ENCODE measurements around the gene ST3GAL2. TPM values are rescaled to one million over a fixed set of nuclear protein-coding genes. Genes with fewer than 3 reads are reported as not detected.
A peak's percentile ranks its signal among the peaks of the same experiment; 100 is the strongest.

ST3GAL2 gene
- 1.7 TPM for total RNA-seq

DNA sequence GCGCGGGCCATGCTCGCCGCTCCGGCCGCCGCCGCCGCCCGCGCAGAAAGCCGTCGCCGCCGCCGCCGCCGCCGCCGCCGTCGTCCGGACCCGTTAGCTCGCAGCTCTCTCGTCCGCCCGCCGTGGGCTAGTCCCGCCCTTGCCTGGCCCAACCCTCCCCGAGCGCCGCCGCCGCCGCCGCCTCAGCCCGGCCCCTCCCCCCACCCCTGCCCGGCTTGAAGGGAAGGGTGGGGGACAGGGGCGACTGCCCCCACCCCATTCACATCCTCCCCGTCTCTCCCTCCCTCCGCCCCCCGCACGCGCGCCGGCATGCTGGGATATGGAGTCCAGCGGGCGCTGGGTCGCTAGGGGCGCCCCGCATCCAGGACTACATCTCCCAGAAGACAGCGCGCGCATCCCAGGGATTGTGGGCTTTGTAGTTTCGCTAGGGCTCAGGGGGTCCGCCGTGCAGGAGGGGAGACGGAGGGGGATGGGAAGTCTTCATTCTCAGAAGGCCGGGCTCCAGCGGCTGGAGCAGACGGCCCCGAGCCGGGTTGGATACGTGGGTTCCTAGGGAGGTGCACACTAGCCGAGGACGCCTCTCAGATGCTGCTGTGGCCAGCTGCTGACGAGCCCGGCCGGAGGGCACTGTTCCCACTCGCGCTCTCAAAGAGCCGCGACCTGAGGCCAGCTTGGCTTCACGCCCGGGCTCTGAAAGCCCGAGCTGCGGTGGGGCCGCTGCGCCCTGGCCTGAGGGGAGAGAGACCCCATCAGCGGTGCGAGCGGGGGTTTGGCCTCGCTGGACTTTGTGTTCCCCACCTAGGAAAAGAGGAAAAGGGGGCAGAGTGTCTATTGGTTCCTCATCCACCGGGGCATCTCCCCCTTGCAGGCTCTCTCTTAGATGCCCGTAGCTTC, at the start of gene ST3GAL2:
TSS of gene ST3GAL2 (minus strand) at position 132 of the 894 bp plus-strand sequence. CDS start 40,570 bp downstream, outside the sequence.
- ATAC-seq = peak; percentile 94

- no peak for ATAC-seq
These were observed 46.0 kb upstream of the ST3GAL2 start for GRCh38 chr16:70484867-70485266.

- ATAC-seq = no peak
These were observed 44.5 kb upstream of the ST3GAL2 start for GRCh38 chr16:70483426-70483825.

GRCh38 chr16:70482624-70483023, 43.7 kb upstream of the ST3GAL2 start:
- ATAC-seq = no peak

- no peak for ATAC-seq
These were observed 43.1 kb upstream of the ST3GAL2 start for GRCh38 chr16:70481929-70482536.

- no peak for ATAC-seq
These were observed 41.5 kb upstream of the ST3GAL2 start for GRCh38 chr16:70480127-70481105.

GRCh38 chr16:70478912-70479341, 40.0 kb upstream of the ST3GAL2 start:
- ATAC-seq = peak; percentile 7

DNA sequence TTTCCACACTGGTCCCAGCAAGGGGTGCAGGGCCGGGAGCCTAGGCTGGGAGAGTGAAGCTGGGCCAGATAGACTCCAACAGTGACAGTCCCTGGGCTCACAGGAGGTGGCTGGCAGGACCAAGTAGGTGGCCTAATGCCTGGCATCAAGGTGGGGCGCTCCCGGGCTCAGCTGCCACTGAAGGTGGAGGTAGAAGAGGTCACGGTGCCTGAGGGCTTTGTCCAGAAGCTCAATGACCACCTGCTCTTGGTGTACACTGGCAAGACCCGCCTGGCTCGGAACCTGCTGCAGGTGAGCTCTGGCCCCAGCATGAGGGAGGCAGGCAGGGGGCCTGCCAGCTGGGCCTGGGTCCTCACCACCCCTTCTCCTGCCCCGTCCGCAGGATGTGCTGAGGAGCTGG, 39.3 kb upstream of the ST3GAL2 start:
- no peak for ATAC-seq

- peak; percentile 54 for ATAC-seq
These were observed 37.5 kb upstream of the ST3GAL2 start for GRCh38 chr16:70476272-70477020.

- ATAC-seq = peak; percentile 6
These were observed 36.4 kb upstream of the ST3GAL2 start for GRCh38 chr16:70475054-70475871.

GRCh38 chr16:70474320-70475053, 35.6 kb upstream of the ST3GAL2 start:
- ATAC-seq = no peak

DNA sequence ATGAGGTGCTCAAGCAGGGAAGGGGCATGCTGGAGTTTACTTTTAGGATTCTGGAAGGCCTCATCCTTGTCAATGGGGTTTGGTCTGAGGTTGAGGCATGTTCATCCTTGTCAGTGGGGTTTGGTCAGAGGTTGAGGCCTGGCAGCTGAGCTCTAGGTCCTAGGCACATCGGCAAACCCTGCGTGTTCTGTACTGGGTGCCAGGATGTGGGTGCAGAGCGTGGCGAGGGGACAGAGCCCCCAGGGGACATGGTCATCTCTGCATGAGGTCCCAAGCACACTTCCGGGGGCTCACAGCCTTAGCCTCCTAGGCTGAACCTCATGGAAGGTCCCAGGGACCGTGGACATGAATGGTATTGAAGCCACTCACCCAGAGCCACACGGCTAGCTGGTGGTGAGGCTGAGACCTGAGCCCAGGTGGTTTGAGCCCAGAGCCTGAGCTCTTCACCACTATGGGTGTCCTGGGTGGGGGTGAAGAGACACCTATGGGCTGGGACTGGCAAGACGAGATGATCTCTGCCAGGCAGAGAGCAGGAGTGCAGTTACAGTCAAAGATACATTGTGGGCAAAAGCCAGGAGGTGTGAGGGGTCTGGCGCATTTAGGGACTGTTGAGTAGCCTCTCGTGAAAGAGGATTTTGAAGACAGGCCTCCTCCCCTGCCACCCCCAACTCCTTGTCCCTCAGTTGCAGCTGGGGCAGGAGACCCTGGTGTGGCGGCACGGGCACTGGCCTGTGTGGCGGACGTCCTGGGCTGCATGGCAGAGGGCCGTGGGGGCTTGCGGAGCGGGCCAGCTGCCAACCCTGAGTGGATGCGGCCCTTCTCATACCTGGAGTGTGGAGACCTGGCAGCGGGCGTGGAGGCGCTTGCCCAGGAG, 34.8 kb upstream of the ST3GAL2 start:
- no peak for ATAC-seq

GRCh38 chr16:70472786-70473433, 34.0 kb upstream of the ST3GAL2 start:
- no peak for ATAC-seq

GRCh38 chr16:70470927-70471341, 32.0 kb upstream of the ST3GAL2 start:
- no peak for ATAC-seq

- no peak for ATAC-seq
These were observed 31.4 kb upstream of the ST3GAL2 start for GRCh38 chr16:70470141-70470926.

DNA sequence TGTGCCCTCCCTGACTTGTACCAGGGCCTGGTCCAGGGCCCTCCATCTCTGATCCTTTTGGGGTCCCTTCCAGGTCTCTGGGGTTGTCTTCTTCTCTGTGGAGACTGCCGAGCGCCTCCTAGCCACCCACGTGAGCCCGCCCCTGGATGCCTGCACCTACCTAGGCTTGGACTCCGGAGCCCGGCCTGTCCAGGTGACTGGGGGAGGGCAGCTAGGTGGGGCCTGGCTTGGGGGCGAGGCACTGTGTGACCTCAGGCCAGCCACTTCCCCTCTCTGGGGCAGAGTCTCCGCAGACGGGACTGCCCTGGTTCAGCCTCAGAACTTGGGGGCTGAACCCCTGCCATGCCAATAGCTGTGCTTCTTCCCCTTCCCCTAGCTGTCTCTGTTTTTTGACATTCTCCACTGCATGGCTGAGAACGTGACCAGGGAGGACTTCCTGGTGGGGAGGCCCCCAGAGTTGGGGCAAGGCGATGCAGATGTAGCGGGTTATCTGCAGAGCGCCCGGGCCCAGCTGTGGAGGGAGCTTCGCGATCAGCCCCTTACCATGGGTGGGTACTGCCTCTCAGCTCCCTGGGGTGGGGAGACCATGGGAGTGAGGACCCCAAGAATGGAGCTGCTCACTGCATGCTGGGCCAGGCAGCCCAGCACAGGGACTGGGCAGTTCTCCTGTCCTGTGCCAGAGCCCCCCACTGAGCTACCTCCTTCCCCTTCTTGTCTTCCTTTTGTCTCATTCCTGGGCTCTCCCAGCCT, 30.1 kb upstream of the ST3GAL2 start:
- no peak for ATAC-seq

DNA sequence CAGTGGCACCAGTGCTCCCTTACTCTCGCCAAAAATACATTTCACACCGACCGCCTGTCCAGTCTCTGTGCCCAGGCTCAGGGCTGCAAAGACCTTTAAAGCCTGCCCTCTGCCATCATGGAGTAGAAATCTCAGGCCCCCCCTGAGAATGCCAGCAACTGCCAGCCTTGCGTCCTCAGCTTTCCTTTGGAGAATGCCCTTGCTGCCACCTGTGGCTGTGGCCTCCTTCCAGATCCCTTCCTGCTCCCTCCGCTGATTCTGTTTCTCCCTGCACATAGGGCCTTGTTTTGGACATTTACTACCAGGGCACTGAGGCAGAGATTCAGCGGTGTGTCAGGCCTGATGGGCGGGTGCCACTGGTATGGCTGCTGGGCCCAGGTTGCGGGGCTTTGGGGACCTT, 28.7 kb upstream of the ST3GAL2 start:
- ATAC-seq = no peak

Data from esophagus mucosa (tissue), 1 donor.